GM10266 (cell line): ENCODE measurements around the gene CYB5B.

ENCODE experiments used
- DNase-seq: peaks from one replicate; pipeline ENCODE4 v3.0.0; 2012; ENCODE audit errors: extremely low spot score
- CTCF ChIP-seq: IDR thresholded peaks from 2 replicates; pipeline ENCODE4 v1.5.1; 2012; ENCODE audit warnings: mild to moderate bottlenecking, low read depth; ENCODE audit not compliant: control insufficient read depth, insufficient read depth; ENCODE audit errors: missing control alignments

CYB5B gene

GRCh38 chr16:69511651-69512050 lies 87.2 kb downstream of the CYB5B start:
- DNase-seq = no peak
- TF ChIP-seq CTCF = no peak

- TF ChIP-seq CTCF = no peak
- no peak for DNase-seq
Observed at GRCh38 chr16:69513180-69513966, 89.0 kb downstream of the CYB5B start.

- no peak for DNase-seq
- TF ChIP-seq CTCF = no peak
Observed at GRCh38 chr16:69514356-69514755, 89.9 kb downstream of the CYB5B start.
